Measurements from ENCODE around the gene TNFAIP8L1.

The TNFAIP8L1 gene

GRCh38 chr19:4700693-4700970, 61.3 kb downstream of the TNFAIP8L1 start:
- Mint-ChIP-seq H3K4me3 (no peak overlapping the region), H3K36me3 (ENCODE audit: low read depth) (peaks cover 53% of the 10 kb centered on the region), H3K9me3 (no peaks in the 10 kb centered on the region), H3K27me3 (ENCODE audit: low read depth) (no peaks in the 10 kb centered on the region), H3K4me1 (no peaks in the 10 kb centered on the region), H3K27ac (no peak overlapping the region)
- TF ChIP-seq CTCF (IDR thresholded peaks at IDR 0.05; ENCODE audit: unreplicated experiment in 3 of 3) = no peak

DNA sequence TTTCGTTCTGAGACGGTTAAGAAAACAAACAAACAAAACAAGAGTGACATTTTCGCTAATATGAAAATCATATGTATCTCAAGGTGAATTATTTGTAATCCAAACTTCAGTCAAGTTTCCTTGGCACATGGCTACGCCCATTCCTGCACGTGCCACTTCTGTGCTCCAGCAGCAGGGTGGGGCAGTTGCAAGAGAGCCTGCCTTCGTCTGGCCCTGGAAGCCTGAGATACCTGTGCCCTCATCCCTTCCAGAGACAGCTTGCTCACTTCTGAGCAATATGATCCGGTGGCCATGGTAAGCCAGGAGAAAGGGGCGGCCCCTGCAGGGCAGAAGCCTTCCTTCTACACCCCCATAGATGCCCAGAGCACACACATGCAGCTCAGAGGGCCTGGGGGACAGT, 62.2 kb downstream of the TNFAIP8L1 start:
- Mint-ChIP-seq H3K9me3 (no peaks in the 10 kb centered on the region), H3K36me3 (ENCODE audit: low read depth) (peaks cover 50% of the 10 kb centered on the region), H3K27ac (no peak overlapping the region), H3K4me1 (no peaks in the 10 kb centered on the region), H3K4me3 (no peak overlapping the region), H3K27me3 (ENCODE audit: low read depth) (no peaks in the 10 kb centered on the region)
- no peak for TF ChIP-seq CTCF (IDR thresholded peaks at IDR 0.05; ENCODE audit: unreplicated experiment in 3 of 3)

DNA sequence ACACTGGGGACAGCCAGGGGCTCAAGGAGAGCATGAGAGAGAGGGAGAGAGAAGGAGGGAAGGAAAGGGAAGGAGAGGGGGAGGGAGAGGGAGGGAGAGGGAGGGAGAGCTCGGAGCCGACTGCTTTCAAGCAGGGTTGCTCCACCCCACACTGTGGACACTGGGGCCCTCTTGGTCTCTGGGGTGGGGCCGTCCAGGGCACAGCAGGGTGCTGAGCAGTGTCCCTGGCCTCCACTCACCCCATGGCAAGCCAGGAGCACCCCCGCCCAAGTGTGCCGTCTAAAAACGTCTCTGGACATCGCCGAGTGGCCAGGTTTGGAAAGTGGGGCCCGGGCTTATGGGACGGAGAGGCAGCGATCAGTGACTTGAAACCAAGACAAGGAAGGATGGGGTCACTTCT, 63.4 kb downstream of the TNFAIP8L1 start:
- H3K4me3 Mint-ChIP-seq = no peak overlapping the region
- H3K27ac Mint-ChIP-seq = no peak overlapping the region
- H3K9me3 Mint-ChIP-seq = no peaks in the 10 kb centered on the region
- no peaks in the 10 kb centered on the region for H3K27me3 Mint-ChIP-seq (ENCODE audit: low read depth)
- H3K36me3 Mint-ChIP-seq (ENCODE audit: low read depth) = peaks cover 42% of the 10 kb centered on the region
- H3K4me1 Mint-ChIP-seq = no peaks in the 10 kb centered on the region
- TF ChIP-seq CTCF (IDR thresholded peaks at IDR 0.05; ENCODE audit: unreplicated experiment in 3 of 3) = no peak

GRCh38 chr19:4703671-4704316, 64.5 kb downstream of the TNFAIP8L1 start:
- Mint-ChIP-seq H3K4me3 (no peak overlapping the region), H3K9me3 (no peaks in the 10 kb centered on the region), H3K27me3 (ENCODE audit: low read depth) (no peaks in the 10 kb centered on the region), H3K4me1 (no peaks in the 10 kb centered on the region), H3K36me3 (ENCODE audit: low read depth) (peaks cover 44% of the 10 kb centered on the region), H3K27ac (no peak overlapping the region)
- TF ChIP-seq CTCF (IDR thresholded peaks at IDR 0.05; ENCODE audit: unreplicated experiment in 3 of 3) = no peak

- Mint-ChIP-seq H3K4me1 (no peaks in the 10 kb centered on the region), H3K4me3 (no peak overlapping the region), H3K27me3 (ENCODE audit: low read depth) (no peaks in the 10 kb centered on the region), H3K36me3 (ENCODE audit: low read depth) (peaks cover 47% of the 10 kb centered on the region), H3K9me3 (no peaks in the 10 kb centered on the region), H3K27ac (no peak overlapping the region)
- no peak for TF ChIP-seq CTCF (IDR thresholded peaks at IDR 0.05; ENCODE audit: unreplicated experiment in 3 of 3)
Observed at GRCh38 chr19:4704317-4704673, 65.0 kb downstream of the TNFAIP8L1 start.
